Measurements from ENCODE around the gene RAPGEF1.

GRCh38 chr9:131623655-131624330, 116.1 kb downstream of the RAPGEF1 start:
- no peak for TF ChIP-seq CTCF (IDR thresholded peaks at IDR 0.05)
- TF ChIP-seq POLR2A (IDR thresholded peaks at IDR 0.05) = no peak

All from uterus (tissue), 2 donors.